Measurements from ENCODE around the gene ENTPD8. TPM values are rescaled to one million over a fixed set of nuclear protein-coding genes. Genes with fewer than 3 reads are reported as not detected.

Gene ENTPD8
- total RNA-seq, 4 donors from 2014 or later, result 0.21 TPM; not detected in 3

DNA sequence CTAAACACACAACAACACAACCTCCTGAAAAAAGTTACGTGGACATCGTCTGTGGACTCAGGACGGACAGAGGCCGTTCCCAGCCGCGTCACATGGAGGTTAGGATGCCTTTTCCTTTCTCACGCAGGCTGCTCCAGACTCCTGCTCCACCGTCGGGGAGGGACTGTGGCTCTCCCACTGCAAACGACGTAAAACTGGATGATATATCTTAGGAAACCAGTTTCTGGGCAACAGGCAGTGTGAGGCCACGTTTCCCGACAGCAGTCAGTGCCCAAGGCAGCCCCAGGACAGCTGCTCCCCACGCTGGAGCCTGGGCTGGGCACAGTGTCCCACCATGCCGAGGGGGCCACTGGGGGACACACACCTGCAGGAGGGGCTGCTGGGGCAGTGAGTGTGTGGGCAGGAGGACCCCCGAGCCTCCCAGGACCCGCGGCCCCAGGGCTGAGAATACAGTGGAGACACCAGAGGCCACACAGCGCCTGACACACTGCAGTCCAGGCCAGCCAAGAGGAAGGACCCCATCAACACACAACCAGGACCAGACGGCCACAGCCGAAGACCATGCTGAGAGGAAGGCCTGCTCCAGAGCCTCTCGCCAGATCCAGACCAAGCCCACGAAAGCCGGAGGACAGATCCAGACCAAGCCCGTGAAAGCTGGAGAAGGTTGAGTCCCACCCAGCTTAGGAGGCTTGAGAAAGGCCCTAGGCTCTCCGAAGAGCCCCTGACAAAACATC, 44.4 kb downstream of the ENTPD8 start:
- no peak for DNase-seq
- intact Hi-C loops (cut with DNase I; ENCODE audit: low total_unique reads), result no loop called here
- H3K36me3 ChIP-seq, result no peaks in the 10 kb centered on the region

DNA sequence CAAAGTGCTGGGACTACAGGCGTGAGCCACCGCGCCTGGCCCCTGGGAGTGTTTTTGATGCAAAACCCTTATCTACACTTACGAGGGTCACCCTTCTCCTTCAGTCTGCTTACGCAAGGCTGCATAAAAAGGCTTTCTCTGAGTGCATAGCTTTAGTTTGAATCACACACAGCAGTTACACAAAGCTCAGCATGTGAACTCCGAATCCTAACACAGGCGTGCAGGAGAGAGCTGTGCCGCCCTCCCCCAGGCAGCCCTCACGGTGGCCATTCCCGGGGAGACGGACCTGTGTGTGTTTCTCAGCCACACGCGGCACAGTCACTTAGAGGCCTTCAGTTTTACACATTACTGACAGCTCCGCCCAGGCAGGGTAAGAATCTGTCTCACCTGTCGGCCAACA, 44.9 kb downstream of the ENTPD8 start:
- H3K36me3 ChIP-seq, result no peaks in the 10 kb centered on the region
- no peak for TF ChIP-seq POLR2A (IDR thresholded peaks at IDR 0.05)
- TF ChIP-seq, protein P1, sequence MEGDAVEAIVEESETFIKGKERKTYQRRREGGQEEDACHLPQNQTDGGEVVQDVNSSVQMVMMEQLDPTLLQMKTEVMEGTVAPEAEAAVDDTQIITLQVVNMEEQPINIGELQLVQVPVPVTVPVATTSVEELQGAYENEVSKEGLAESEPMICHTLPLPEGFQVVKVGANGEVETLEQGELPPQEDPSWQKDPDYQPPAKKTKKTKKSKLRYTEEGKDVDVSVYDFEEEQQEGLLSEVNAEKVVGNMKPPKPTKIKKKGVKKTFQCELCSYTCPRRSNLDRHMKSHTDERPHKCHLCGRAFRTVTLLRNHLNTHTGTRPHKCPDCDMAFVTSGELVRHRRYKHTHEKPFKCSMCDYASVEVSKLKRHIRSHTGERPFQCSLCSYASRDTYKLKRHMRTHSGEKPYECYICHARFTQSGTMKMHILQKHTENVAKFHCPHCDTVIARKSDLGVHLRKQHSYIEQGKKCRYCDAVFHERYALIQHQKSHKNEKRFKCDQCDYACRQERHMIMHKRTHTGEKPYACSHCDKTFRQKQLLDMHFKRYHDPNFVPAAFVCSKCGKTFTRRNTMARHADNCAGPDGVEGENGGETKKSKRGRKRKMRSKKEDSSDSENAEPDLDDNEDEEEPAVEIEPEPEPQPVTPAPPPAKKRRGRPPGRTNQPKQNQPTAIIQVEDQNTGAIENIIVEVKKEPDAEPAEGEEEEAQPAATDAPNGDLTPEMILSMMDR (IDR thresholded peaks at IDR 0.05), result no peak
- H3K4me1 ChIP-seq, result no peaks in the 10 kb centered on the region
- intact Hi-C loops (cut with DNase I; ENCODE audit: low total_unique reads), result no loop called here
- H3K27ac ChIP-seq, result no peak overlapping the region
- no peak for DNase-seq
- no peak overlapping the region for H3K4me3 ChIP-seq
- no peaks in the 10 kb centered on the region for H3K9me3 ChIP-seq
- H3K27me3 ChIP-seq, result no peaks in the 10 kb centered on the region

More for the DNA sequence above, 44.4 kb downstream of the ENTPD8 start:
- no peaks in the 10 kb centered on the region for H3K4me1 ChIP-seq
- H3K27me3 ChIP-seq, result no peaks in the 10 kb centered on the region
- H3K27ac ChIP-seq, result no peak overlapping the region
- H3K9me3 ChIP-seq, result no peaks in the 10 kb centered on the region
- H3K4me3 ChIP-seq, result no peak overlapping the region
- TF ChIP-seq, protein P1 (IDR thresholded peaks at IDR 0.05), result no peak
- no peak for TF ChIP-seq POLR2A (IDR thresholded peaks at IDR 0.05)

DNA sequence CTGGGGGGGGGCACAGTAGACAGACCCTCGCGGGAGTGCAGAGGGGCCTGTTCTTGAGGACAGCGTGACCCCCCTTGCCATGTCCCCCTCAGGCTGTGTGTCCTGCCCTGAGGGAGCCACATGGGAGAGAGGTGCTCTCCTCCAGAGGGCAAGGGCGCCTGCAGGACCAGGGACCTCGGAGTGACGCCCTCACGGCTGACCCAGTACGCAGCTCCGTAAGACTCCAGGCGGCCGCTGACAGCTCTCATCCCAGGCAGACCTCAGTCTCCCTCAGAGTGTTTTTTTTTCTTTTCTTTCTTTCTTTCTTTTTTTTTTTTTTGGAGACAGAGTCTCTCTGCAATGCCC, 45.5 kb downstream of the ENTPD8 start:
- H3K27ac ChIP-seq, result no peak overlapping the region
- H3K4me3 ChIP-seq, result no peak overlapping the region
- no peaks in the 10 kb centered on the region for H3K27me3 ChIP-seq
- no peaks in the 10 kb centered on the region for H3K9me3 ChIP-seq
- no peaks in the 10 kb centered on the region for H3K4me1 ChIP-seq
- TF ChIP-seq, protein P1 (IDR thresholded peaks at IDR 0.05), result no peak
- TF ChIP-seq POLR2A (IDR thresholded peaks at IDR 0.05), result no peak
- intact Hi-C loops (cut with DNase I; ENCODE audit: low total_unique reads), result no loop called here
- no peak for DNase-seq
- H3K36me3 ChIP-seq, result no peaks in the 10 kb centered on the region

DNA sequence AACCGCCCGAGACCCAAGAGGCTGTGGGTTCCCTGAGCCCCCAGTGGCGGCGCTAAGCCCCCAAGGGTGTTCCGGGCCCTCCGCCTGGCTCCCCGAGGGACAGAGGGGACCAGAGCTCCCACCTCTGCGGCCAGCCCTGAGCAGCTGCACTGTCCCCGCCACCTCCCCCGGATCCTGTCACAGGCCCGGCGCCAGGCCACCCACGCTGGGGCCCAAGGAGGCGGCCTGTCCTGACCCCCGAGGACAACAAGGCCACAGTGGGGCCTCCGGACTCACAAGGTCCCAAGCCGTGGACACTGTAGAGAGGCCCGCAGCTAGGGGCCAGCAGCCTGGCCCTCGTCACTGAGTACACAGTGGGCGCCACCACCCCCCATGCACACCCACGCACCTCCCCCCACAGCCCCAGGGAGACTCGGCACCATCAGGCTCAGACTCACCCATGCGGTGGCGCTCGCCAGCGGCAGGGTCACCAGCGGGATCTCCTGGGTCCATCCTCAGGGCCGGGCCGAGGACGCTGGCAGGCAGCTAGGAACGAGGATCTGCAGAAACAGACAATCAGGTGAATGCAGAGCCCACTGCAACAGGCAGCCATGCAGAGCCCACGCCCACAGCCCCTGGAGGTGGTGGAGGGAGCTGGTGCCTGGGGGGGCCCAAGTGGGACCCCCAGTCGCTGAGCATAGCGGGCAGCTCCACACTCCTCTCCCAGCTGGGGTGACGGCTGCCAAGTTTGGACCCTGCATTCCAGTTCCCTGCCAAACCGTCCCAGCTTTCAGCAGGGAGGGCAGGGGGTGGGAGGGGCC, 46.1 kb downstream of the ENTPD8 start:
- Histone ChIP-seq H3K36me3 (no peaks in the 10 kb centered on the region), H3K4me3 (no peak overlapping the region), H3K4me1 (no peaks in the 10 kb centered on the region), H3K9me3 (no peaks in the 10 kb centered on the region), H3K27ac (no peak overlapping the region), H3K27me3 (no peaks in the 10 kb centered on the region)
- TF ChIP-seq, protein P1 (IDR thresholded peaks at IDR 0.05), result no peak
- no peak for TF ChIP-seq POLR2A (IDR thresholded peaks at IDR 0.05)
- intact Hi-C loops (cut with DNase I; ENCODE audit: low total_unique reads), result no loop called here
- no peak for DNase-seq

All from uterus (tissue), 4 donors.